ENCODE results near the gene C15orf40. TPM values are rescaled to one million over a fixed set of nuclear protein-coding genes. Genes with fewer than 3 reads are reported as not detected.
A peak's percentile ranks its signal among the peaks of the same experiment; 100 is the strongest.

C15orf40 gene
- polyA plus RNA-seq, 2 of the 4 experiments (the other 2 are of a cell fraction) = 48.0 to 55.0 TPM

DNA sequence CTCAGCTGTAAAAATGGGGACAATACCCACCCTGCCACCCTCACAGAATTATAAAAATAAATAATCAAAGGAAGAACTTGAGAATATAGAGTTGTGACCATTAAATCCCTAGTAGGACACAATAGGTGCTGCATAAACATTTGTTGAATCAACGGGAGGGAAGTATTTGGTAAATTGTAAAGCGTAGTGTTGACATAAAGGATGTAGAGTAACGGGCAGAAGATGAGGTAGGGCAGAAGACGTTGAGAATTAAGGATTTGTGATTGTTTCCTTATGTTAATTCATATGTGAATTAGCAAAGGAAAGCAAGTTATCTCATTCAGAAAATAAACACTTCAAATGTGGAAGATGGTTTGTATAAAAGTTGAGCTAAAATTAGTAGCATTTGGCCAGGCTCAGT lies 18.3 kb downstream of the C15orf40 start:
- ChIA-PET CTCF (interaction anchor here (0.6 to 1.2 kb wide), 5 partner anchors 9 to 453 kb away, joined by 3 to 4 read pairs (median 3); partner anchors contain the start of gene RPS17), POLR2A (interaction anchor here (1.0 to 1.6 kb wide), 2 partner anchors 10 to 453 kb away, joined by 3 to 5 read pairs; partner anchors contain the start of gene RPS17)
- TF ChIP-seq SMC3 (IDR thresholded peaks at IDR 0.05) = no peak
- no peak for TF ChIP-seq HOXB13 (CRISPR knock-in tag; IDR thresholded peaks at IDR 0.05; ENCODE audit: low read depth)
- TF ChIP-seq KDM1A (IDR thresholded peaks at IDR 0.05; ENCODE audit: low read depth) = no peak
- no peak for TF ChIP-seq FOSL2 (IDR thresholded peaks at IDR 0.05)
- TF ChIP-seq FOSL2 (CRISPR knock-in tag; IDR thresholded peaks at IDR 0.05) = no peak
- TF ChIP-seq ZC3H11A (IDR thresholded peaks at IDR 0.05) = no peak
- no peak overlapping the region for H3K4me3 ChIP-seq
- H3K4me1 ChIP-seq = no peaks in the 10 kb centered on the region
- no peaks in the 10 kb centered on the region for H3K9me3 ChIP-seq
- ATAC-seq (no peak), FAIRE-seq (no peak), DNase-seq (ENCODE audit: low read depth in 1 of 2, low spot score in 1 of 2) (no peak)
- H3K4me2 ChIP-seq = no peak overlapping the region
- no peak overlapping the region for H3K27ac ChIP-seq
- 69% methylated on average over 4 of the region's 4 CpGs for WGBS (ENCODE audit: missing lambda C conversion rate)

DNA sequence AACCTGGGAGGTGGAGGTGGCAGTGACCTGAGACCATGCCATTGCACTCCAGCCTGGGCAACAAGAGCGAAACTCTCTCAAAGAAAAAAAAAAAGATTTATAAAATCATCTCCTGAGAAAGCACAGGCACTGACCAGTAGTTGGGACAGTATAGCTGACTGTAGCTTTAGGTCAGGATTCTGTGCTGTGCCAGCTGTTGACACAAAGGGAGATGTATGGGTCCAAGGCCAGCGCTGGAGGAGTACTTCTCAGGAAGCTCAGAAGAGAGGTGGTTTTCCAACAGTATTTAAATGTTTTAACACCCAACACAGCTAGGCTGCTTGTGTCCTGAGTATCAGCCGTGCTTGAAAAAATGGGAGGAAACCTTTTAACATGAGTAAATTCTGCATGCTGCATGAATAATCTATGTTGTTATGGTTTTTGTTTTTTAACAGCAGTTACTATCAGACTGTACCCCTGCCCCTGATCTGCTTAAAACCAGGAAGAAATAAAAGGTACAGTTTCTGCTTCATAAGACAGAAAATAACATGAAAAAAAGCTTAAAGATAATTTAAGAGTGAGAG lies 18.9 kb downstream of the C15orf40 start:
- Histone ChIP-seq H3K9me3 (no peaks in the 10 kb centered on the region), H3K4me2 (no peak overlapping the region), H3K4me3 (no peak overlapping the region), H3K4me1 (peaks cover under 1% of the 10 kb centered on the region; the same call in 2 of the 3 replicates), H3K27ac (no peak overlapping the region)
- no peak for TF ChIP-seq CEBPB (IDR thresholded peaks at IDR 0.05)
- no peak for TF ChIP-seq MAZ (IDR thresholded peaks at IDR 0.05; ENCODE audit: borderline replicate concordance, low read depth, low read length)
- TF ChIP-seq, protein P1, sequence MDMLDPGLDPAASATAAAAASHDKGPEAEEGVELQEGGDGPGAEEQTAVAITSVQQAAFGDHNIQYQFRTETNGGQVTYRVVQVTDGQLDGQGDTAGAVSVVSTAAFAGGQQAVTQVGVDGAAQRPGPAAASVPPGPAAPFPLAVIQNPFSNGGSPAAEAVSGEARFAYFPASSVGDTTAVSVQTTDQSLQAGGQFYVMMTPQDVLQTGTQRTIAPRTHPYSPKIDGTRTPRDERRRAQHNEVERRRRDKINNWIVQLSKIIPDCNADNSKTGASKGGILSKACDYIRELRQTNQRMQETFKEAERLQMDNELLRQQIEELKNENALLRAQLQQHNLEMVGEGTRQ (IDR thresholded peaks at IDR 0.05) = no peak
- no peak for TF ChIP-seq CHD4 (IDR thresholded peaks at IDR 0.05; ENCODE audit: borderline replicate concordance)
- TF ChIP-seq SREBF2 (IDR thresholded peaks at IDR 0.05) = no peak
- no peak for TF ChIP-seq RAD21 (conservative IDR thresholded peaks at IDR 0.05 in 1 of 2, IDR thresholded peaks at IDR 0.05 in 1 of 2)
- TF ChIP-seq NR3C1 (IDR thresholded peaks at IDR 0.05) = no peak
- no peak for TF ChIP-seq RCOR1 (IDR thresholded peaks at IDR 0.05; ENCODE audit: low read depth, low read length)
- TF ChIP-seq FOSL2 (IDR thresholded peaks at IDR 0.05) = no peak
- no peak for TF ChIP-seq FOSL2 (CRISPR knock-in tag; IDR thresholded peaks at IDR 0.05)
- TF ChIP-seq HOXB13 (CRISPR knock-in tag; IDR thresholded peaks at IDR 0.05; ENCODE audit: low read depth) = no peak
- TF ChIP-seq HEYL (CRISPR knock-in tag; IDR thresholded peaks at IDR 0.05) = no peak
- no peak for TF ChIP-seq RNF2 (IDR thresholded peaks at IDR 0.05; ENCODE audit: borderline replicate concordance, low read depth)
- ATAC-seq (no peak), DNase-seq (ENCODE audit: low read depth in 1 of 2, low spot score in 1 of 2) (no peak), FAIRE-seq (no peak)
- 89% methylated on average over 3 of the region's 3 CpGs for WGBS (ENCODE audit: missing lambda C conversion rate)
- ChIA-PET POLR2A (interaction anchor here (0.9 to 1.6 kb wide), 3 partner anchors 11 to 452 kb away, joined by 3 to 5 read pairs (median 3); partner anchors contain the start of gene RPS17), CTCF (interaction anchor here (0.6 to 1.3 kb wide), 8 partner anchors 8 to 462 kb away, joined by 3 to 6 read pairs (median 3); partner anchors contain the start of gene RPS17)

DNA sequence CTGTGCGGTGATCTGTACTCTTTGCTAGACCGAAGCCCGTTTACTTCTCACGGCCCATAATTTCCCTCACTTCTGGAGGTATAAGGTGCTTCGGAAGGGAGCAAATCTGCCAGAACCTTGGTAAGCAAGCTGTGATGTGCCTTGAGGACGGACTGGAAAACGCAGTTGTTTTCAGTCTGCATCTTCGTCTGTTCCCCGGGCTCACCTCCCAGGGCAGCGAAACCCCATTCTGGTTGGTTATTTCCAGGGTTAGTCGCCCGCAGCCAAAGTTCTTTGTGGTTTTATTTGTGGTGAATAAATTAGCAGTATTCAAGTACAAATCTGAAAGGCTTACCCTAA lies 25.0 kb downstream of the C15orf40 start:
- ChIA-PET CTCF (interaction anchor here (0.9 to 7.3 kb wide), 8 partner anchors 10 to 137 kb away, joined by 3 to 48 read pairs (median 6); partner anchors contain the start of gene C15orf40), POLR2A (interaction anchor here (0.8 to 1.9 kb wide), 11 partner anchors 10 to 446 kb away, joined by 3 to 17 read pairs (median 5); partner anchors contain the start of genes BTBD1, C15orf40, RPS17 and WHAMM)
- Histone ChIP-seq H3K4me2 (peak overlapping the region; percentile 80), H3K9me3 (no peaks in the 10 kb centered on the region), H3K4me3 (peak overlapping the region; percentile 59), H3K4me1 (peaks cover 13% of the 10 kb centered on the region), H3K27ac (peak overlapping the region; percentile 95 to 96)
- FAIRE-seq = no peak
- WGBS (ENCODE audit: missing lambda C conversion rate) = 5% methylated on average over 12 of the region's 12 CpGs
- peak in 1 of 2 experiments; percentile 60 for DNase-seq (ENCODE audit: low read depth in 1 of 2, low spot score in 1 of 2)
- ATAC-seq = peak; percentile 62 to 67
- TF ChIP-seq TFCP2L1 (CRISPR knock-in tag; IDR thresholded peaks at IDR 0.05) (no peak), HOXA7 (CRISPR knock-in tag; IDR thresholded peaks at IDR 0.05) (no peak), HDAC2 (IDR thresholded peaks at IDR 0.05) (no peak), EP300 (IDR thresholded peaks at IDR 0.05) (no peak), KDM1A (IDR thresholded peaks at IDR 0.05; ENCODE audit: low read depth) (no peak), ZSCAN20 (CRISPR knock-in tag; IDR thresholded peaks at IDR 0.05) (no peak), CBX8 (IDR thresholded peaks at IDR 0.05) (no peak), SREBF2 (IDR thresholded peaks at IDR 0.05) (no peak), JUNB (IDR thresholded peaks at IDR 0.05) (no peak), FOSB (CRISPR knock-in tag; IDR thresholded peaks at IDR 0.05) (no peak)
- TF ChIP-seq, protein P2, sequence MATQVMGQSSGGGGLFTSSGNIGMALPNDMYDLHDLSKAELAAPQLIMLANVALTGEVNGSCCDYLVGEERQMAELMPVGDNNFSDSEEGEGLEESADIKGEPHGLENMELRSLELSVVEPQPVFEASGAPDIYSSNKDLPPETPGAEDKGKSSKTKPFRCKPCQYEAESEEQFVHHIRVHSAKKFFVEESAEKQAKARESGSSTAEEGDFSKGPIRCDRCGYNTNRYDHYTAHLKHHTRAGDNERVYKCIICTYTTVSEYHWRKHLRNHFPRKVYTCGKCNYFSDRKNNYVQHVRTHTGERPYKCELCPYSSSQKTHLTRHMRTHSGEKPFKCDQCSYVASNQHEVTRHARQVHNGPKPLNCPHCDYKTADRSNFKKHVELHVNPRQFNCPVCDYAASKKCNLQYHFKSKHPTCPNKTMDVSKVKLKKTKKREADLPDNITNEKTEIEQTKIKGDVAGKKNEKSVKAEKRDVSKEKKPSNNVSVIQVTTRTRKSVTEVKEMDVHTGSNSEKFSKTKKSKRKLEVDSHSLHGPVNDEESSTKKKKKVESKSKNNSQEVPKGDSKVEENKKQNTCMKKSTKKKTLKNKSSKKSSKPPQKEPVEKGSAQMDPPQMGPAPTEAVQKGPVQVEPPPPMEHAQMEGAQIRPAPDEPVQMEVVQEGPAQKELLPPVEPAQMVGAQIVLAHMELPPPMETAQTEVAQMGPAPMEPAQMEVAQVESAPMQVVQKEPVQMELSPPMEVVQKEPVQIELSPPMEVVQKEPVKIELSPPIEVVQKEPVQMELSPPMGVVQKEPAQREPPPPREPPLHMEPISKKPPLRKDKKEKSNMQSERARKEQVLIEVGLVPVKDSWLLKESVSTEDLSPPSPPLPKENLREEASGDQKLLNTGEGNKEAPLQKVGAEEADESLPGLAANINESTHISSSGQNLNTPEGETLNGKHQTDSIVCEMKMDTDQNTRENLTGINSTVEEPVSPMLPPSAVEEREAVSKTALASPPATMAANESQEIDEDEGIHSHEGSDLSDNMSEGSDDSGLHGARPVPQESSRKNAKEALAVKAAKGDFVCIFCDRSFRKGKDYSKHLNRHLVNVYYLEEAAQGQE (IDR thresholded peaks at IDR 0.05) = no peak
- TF ChIP-seq, protein P3, sequence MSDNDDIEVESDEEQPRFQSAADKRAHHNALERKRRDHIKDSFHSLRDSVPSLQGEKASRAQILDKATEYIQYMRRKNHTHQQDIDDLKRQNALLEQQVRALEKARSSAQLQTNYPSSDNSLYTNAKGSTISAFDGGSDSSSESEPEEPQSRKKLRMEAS (IDR thresholded peaks at IDR 0.05) = no peak

Measured in A549 (cell line).